SK-N-DZ (cell line): ENCODE data around the gene GNAT2. TPM values are rescaled to one million over a fixed set of nuclear protein-coding genes. Genes with fewer than 3 reads are reported as not detected.
"Not testable (repeated sequence)": the region's sequence is repeated elsewhere in the genome, so short reads cannot be mapped to it uniquely, and the experiment has no call there.

Source experiments
- DNase-seq: peaks from one replicate; pipeline ENCODE4 v3.0.0-alpha.2; 2015; ENCODE audit warnings: low spot score
- polyA plus RNA-seq, 2 experiments: library from polyadenylated mRNA; depleted of rRNA; stranded (reverse); fragments of >200 nt; gene quantifications; 2 replicates each; pipeline ENCODE4 v1.2.3, GENCODE V29; 2014

GNAT2 gene
- polyA plus RNA-seq (2014; cell fraction: cytosol; rRNA removed), result 0.44 TPM in 1 of 2 replicates, not detected in the other
- polyA plus RNA-seq (2014; cell fraction: nucleus; rRNA removed), result not detected in 2 replicates

DNA sequence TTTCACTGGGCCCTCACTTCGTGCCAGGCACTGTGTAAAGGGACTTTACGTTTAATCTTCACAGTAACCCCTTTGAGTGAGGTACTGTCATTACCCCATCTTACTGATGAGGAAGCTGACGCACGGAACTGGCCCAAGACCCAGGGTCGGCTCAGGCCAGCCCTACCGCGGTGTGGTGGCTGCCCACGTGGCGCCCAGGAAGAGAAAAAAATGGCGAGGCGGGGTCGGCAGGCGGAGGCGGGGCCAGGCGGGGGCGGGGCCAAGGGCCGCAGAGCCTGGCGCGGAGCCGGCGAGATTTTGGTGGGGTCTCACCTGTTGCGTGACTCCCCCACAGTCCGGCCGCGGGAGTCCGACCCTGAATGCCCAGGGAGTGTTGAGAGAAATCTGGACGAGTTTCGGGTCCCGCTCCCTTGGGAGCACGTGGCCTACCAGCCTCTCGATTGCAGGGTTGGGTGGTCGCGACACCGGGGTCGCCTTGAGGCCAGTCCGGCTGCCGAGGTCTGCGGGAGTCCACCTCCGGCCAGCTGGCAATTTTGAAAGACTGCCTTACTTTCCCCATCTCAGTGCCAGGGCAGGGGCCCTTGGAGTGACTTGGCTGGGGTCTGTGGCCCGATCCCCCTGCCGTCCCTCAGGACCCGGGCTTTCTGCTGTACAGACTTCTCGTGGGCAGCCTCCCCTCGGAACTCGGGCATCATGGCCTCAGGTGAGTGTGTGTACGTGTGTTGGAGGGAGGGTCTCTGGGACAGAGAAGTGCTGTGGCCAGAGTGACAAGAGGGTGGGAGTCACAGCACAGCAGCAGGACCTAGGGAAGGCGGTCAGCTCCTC, at the start of gene GNAT2, which contains the start of gene AMPD2:
TSS of gene GNAT2 (minus strand) at position 41 of the 825 bp plus-strand sequence. CDS start 6,746 bp downstream, outside the sequence.
TSS of gene AMPD2 (plus strand) at position 262 of the 825 bp plus-strand sequence. CDS start 1,339 bp downstream, outside the sequence.
- DNase-seq, result peak; percentile 63

DNA sequence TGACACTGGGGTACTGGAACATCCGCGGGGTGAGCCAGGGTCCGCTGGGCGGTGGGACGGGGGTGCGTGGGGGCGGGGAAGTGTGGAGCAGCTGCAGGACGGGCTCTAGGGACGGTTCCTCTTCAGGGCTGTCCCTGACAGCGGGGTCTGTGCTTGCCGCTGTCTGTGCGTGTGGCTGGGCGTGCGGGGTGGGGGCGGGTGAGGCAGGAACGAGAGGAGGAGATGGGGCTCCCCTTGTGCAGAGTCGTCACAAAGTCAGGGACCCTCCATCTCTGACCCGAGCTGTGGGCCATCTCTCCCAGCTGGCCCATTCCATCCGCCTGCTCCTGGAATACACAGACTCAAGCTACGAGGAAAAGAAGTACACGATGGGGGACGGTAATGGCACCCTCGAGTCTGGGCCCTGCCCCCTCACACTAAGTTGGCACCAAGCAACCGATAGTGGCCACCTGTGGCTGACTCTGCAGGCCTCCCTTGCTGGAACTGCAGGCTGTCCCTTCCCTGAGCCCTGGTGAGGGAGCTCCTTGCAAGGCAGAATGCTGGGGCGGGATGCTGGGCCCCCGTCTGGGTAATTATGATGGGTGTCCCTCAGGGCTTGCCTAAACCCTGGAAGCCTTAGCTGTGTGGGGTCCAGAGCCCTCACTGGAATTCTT, 48.8 kb upstream of the GNAT2 start:
- DNase-seq, result no peak

DNA sequence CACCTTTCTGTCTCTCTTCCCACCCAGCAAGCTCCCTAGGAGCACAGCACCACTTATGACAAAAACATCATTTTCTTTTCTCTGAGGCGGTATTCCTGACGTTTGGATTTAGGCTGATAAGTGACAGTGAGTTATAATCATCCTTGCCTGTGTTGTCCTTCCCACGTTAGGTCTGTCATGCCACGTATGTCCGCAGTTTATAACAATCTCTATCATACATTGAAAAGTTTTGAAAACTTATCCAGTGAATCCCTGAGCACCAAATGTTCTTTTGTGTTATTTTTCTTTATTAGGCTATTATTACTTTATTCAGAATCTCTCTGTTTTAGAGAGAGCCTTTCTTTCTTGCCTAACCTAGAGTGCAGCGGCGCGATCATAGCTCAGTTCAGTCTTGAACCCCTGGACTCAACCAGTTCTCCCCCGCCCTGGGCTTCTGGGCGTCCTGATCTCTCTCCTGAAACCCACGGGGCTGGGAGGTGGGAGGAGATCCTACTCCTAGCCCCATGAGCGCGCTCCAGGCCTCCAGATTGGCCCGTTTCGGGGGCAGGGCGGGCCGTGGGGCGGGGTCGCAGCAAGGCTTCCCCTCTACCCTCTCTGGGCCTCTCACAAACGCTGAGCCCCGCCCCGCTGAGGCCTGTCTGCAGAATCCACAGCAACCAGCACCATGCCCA, 48.2 kb upstream of the GNAT2 start, which contains the start of gene GSTM2:
TSS of gene GSTM2 (plus strand) at position 606 of the 671 bp plus-strand sequence. CDS start at position 665, 59 bp downstream.
- DNase-seq, result peak; percentile 86

DNA sequence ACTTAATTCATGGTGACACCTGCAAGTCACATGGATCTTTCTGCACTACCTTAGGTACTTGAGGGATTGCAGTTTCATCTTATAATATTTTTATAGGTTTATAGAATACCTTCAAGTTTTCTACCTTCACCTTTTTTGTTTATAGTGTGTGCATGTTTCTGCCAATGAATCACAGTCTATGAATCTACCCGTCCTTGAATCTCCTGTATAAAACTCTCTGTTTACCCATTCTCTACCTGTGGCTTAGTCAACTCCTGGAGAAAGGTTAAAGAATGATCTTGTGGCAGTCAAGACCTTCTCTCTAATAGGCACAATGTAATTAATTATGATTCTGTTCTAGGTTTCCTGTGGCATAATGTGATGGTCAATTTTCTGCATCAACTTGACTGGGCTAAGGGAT, 45.3 kb upstream of the GNAT2 start:
- no peak for DNase-seq

DNA sequence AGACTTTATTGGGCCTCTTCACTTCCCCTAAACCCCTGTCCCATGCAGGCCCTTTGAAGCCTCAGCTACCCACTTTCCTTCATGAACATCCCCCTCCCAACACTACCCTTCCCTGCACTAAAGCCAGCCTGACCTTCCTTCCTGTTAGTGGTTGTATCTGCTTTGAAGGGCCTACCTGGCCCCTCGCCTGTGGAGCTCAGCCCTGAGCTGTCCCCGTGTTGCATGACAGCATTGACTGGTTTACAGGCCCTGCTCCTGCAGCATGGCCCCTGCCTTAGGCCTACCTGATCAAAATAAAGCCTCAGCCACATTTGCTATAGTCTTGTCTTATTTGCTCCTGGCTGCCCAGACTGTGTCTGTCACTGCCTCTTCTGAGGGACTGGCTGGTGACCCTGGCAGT, 42.0 kb upstream of the GNAT2 start:
- DNase-seq, result no peak

DNA sequence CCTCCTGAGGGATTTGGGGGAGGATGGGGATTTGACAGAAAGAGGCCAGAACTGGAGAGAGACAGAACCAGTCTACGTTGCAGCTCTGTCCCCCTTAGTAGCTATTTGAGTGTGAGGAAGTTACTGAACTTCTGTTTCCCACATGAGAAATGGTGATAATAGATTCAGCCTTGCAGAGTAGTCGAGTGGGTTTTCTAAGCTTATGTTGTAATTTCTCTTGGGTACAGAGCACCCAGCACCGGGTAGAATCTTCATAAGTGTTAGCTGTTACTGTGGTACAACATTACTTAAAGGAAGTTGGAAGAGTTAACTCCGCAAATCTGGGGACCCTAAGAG, 41.2 kb upstream of the GNAT2 start:
- DNase-seq, result not testable (repeated sequence)

DNA sequence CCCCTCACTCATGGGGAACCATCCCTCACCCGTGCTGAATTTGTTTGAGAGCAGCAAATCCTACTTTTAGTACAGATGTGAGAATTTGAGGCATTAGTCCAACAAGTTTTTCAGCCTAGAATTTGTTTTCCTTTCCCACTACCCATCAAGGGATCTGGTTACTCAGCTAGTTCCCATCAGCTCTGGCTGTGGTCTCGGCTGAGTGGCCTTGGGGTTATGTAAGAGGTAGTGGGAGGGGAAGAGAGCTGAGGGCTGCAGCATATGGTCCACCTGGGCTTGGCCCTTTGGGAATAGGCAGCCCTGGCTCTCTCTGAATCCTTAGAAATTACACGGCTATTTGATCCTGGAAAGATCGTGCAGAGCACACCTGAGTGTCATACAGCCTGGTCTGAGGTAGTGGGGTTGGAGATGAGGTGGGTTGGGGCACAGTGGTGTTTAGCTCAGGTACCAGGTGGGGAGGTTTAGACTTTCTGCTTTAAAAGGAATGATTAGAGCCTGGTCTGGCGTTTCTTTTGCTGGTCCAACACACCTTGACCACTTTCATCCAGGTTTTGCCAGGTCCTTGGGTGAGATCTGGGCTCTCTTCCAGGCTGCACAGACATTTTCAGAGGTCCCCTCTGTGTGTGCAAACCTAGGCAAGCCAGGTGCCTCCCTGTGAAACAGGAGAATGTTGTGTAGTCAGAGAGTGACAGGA, 40.7 kb upstream of the GNAT2 start:
- DNase-seq, result no peak

DNA sequence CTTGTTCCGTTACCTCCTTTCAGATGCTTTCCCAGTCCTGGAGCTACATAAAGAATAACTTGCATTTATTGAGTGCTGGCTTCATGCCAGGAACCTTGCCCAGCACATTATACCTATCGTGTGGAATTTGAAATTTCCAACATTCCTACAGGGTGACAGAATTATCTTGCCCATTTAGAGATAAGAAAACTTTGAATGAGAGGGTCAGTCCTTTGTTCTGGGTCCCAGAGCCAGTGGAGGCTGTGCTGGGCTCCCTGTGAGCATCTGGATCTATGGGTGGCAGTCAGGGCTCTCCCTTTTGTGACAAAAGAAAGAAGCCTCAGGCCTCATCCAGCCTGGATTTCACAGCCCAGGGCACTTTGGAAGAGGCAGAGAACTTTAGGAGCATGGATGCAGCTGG, 39.7 kb upstream of the GNAT2 start:
- DNase-seq, result no peak

DNA sequence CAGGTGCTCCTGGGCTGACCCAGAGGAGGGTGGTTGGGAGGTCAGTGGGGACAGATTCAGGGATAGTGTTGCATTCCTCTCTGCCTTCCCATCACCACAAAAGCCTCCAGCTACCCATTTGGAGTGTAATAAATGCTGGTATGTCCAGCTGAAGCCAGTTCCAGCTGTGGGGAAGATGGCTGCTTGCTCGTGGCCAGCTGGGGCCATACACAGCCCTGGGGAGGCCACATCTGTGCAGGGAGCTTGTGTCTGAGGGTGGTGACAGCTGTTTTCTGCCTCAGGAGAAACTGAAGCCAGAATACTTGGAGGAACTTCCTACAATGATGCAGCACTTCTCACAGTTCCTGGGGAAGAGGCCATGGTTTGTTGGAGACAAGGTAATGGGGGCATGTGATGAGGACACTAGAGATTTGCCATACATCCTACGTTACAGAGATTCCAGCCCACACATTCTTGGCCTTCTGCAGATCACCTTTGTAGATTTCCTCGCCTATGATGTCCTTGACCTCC, 39.2 kb upstream of the GNAT2 start:
- no peak for DNase-seq

DNA sequence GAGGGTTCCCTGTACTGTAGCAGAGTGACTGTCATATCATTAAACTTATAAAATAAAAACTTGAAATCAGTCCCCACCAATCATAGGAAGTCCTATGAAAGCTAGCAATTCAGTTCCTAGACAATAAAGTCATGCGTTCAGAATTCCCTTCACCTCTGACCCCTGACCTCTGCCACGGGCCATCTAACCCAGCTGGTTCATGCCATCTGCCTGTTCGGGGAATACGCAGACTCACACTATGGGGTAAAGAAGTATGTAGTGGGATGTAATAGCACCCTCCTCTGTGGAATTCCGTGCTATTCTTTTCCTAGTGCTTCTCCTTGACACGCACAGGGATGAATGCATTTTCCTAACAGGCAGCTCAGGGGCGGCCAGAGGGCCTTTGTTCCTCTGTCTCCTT, 38.6 kb upstream of the GNAT2 start:
- DNase-seq, result no peak

DNA sequence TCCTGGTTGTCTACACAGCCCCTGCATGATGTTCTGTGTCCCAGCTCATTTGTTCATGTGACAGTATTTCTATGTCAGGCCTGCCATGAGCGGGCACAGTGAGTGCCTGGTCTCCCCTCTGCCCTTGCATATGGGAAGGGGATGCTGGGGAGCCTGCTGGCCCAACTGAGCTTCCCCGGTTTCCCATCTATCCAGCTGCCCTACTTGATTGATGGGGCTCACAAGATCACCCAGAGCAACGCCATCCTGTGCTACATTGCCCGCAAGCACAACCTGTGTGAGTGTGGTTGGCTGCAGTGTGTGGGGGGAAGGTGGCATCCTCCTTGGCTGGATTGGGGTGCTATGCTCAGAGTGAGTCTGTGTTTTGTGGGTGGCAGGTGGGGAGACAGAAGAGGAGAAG, 38.0 kb upstream of the GNAT2 start:
- no peak for DNase-seq

DNA sequence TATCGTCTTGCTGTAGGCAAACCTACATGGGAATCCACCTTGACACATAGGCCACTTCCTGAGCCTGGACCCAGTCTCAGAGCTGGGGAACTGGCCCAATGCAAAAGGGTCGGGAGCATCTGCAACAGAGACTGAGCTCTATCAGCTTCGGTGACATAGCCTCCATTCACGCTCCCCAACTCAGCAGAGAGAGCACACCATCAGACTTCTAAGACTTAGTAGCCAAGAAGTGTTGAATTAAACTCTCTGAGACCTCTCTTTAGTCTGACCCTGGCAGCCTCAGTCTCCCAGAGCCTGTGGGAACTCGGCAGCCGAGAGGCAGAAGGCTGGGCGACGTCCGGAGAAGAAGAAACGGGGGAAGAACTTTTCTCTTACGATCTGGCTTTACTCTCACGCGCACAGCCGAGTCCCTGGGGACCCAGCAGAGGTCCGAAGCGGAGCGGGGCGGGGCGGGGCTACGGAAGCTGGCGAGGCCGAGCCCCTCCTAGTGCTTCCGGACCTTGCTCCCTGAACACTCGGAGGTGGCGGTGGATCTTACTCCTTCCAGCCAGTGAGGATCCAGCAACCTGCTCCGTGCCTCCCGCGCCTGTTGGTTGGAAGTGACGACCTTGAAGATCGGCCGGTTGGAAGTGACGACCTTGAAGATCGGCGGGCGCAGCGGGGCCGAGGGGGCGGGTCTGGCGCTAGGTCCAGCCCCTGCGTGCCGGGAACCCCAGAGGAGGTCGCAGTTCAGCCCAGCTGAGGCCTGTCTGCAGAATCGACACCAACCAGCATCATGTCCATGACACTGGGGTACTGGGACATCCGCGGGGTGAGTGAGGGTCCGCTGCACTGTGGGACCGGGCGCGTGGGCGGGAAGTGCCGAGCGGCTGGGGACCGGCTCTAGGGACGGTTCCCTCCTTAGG, 36.5 kb upstream of the GNAT2 start, which contains the start of gene GSTM4:
TSS of gene GSTM4 (plus strand) at position 485 of the 905 bp plus-strand sequence. CDS start at position 776, 291 bp downstream.
- peak; percentile 72 for DNase-seq

DNA sequence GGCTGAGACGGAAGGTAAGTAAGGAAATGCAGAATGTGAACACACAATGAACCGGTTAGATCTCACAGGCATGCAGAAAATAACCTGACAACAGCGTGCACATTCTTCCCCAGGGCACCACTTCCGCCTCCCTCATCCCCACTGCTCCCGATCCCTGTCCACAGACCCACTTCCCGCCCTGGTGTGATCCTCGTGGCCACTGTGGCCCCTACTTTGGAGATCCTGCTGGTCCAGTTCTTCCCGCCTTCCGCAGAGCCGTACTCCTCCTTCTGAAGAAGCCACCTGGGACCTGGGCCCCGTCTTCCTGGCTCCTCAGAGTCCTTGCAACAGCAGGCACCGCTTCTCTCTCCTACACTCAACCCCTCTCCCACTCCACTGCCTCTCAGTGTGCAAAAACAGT, 35.1 kb upstream of the GNAT2 start:
- DNase-seq, result no peak

DNA sequence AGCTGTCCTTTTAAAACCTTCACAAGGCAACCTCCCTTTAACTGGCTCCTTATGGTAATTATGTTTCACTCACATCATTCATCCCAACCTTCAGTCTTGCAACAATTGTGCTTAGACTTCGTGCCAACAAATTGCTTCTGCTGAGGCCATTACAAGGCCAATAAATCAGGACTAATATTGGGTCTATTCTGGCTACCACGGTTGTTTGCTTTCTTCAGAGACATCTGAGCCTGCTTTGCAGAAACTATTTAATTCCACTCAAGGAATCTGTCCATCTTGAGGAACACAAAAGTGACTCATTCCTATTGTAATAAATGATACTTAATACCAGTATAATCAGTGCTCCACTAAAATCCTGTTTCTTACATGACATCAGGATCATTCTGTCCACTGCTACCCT, 33.9 kb upstream of the GNAT2 start:
- DNase-seq, result no peak

DNA sequence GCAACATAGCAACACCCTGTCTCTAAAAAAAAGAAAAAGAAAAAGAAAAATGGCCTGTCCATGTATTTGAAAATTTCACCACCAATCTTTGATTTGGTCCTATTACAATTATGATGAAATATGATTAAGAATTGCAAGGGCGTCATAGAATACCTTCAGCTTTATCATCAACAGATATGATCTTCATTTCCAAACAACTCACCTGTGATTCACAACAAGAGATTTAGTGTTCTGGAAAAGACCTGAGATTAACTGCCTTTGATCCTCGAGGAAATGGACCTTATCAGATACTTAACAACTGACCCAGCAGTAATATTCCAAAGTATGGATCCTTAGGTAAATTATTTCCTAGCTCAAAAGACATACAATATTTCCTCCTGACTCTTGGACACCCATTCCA, 33.0 kb upstream of the GNAT2 start:
- no peak for DNase-seq

DNA sequence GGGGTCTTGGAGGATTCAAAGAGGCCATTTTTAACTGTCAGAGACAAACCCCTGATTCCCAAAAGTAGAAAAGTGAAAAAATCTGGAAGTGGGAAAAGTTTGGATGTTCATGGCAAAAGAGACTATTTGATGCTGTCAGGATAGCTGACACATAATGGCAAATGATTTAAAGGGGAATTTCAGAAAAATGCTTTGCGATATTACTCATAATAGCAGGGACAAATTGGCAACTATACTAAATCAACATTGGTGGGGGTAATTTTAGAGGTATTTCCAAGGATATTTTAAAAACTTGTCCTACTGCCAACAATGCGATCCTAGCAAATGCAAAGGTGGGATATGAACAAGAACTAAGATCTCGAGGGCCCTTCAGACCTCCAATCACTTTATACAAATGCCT, 31.2 kb upstream of the GNAT2 start:
- no peak for DNase-seq

DNA sequence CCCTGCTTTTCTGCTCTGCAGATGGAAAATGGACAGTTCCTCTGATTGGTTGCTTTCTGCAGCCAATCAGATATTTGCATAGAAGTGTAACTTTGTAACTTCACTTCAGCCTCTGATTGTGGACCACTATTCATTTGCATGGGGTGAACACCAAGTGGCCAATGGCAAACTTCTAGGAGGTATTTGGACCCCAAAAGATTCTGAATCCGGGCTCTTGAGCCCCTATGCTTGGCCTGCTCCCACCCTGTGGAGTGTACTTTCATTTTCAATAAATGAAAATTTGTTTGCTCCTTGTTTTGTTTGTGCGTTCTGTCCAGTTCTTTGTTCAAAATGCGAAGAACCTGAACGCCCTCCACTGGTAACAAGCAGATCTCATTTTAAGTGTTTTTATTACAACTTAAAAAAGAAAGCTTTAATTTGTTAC, 30.1 kb upstream of the GNAT2 start:
- DNase-seq, result peak; percentile 68

DNA sequence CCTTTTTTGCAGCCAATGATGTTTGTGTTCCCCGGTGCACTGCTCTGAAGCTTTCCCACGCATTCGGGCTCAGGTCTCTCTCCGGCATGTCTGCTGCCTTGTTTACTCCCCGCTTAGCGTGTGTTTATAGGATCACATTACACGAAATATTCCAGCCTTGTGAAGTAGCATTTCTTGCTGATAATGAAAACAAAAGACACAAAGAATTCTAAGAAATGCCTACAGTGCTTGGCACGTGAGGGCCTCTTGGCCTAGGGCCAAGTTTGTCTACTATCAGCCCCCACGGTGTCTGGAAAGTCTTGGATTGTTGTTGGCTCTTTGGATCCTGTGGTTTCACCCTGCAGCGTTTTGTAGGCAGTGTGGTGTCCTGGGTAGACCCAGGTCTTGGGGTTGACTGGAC, 25.3 kb upstream of the GNAT2 start:
- no peak for DNase-seq

DNA sequence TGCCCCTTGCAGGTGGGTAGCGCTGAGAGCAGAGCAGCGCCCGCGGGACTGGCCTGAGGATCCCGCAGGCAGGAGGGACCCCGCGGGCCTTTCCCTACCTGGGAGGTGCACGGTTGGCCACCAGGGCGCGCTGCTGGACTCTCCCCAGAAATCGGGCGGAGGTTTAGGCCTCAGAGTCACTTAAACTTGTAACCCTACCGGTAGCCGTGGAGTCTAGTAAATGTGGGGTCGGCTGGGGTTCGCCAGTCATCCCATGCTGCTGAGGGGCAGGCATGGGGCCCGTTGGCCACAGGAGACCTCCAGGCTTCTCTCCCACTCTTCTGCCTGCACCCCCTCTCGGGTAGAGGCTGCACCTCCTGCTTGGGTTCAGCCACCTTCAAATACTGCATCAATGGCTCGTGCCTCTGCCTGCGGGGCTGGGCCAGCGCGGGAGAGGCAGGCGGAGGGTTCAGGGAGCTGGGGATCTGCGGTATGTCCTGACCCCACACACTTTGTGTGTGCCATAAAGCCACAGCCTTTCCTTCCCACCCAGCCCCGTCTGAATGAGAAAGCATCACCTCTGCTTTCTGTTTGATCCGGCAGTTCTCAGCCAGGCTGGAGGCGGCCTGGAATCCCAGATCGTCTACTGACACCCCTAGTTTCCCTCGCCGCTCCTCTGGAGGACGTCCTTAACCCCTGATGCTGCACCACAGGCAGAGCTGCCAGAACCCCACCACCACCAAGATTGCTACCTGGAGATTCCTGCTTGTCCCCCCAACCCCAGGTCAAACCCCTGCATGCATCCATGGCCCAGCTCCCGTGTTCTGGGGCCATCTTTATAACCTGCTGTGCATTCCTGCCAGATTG, 24.2 kb upstream of the GNAT2 start:
- DNase-seq, result no peak
